Measurements from ENCODE around the gene TCOF1. TPM values are rescaled to one million over a fixed set of nuclear protein-coding genes. Genes with fewer than 3 reads are reported as not detected.

TCOF1 gene
- total RNA-seq, 2 experiments from 2014 or later, result 69.6 to 72.2 TPM

GRCh38 chr5:150364004-150364403 lies 6.5 kb downstream of the TCOF1 start:
- H3K36me3 Mint-ChIP-seq (ENCODE audit: low read depth), result peaks cover 44% of the 10 kb centered on the region
- peaks cover 24% of the 10 kb centered on the region for H3K4me1 Mint-ChIP-seq
- ChIA-PET CTCF (interaction anchor here (0.8 to 1.7 kb wide), 7 partner anchors 10 to 287 kb away, joined by 3 to 8 read pairs (median 4); no protein-coding TSS in a partner anchor), POLR2A (no interaction called here)
- H3K4me3 Mint-ChIP-seq, result no peak overlapping the region
- no peaks in the 10 kb centered on the region for H3K27me3 Mint-ChIP-seq
- no peaks in the 10 kb centered on the region for H3K9me3 Mint-ChIP-seq
- DNase-seq, result no peak
- no peak overlapping the region for H3K27ac Mint-ChIP-seq

DNA sequence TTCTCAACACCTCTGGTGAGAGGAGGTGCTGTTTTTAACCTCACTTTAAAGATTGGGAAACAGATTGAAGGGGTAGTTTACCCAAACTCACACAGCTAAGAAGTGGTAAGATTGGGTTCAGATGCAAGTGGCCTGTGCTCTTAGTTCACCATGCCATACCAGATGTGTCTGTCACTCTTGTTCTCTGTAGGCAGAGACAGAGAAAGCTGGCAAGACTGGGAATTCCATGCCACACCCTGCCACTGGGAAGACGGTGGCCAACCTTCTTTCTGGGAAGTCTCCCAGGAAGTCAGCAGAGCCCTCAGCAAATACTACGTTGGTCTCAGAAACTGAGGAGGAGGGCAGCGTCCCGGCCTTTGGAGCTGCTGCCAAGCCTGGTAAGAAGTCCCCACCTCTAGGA lies 11.0 kb downstream of the TCOF1 start:
- Mint-ChIP-seq H3K36me3 (ENCODE audit: low read depth) (peaks cover 42% of the 10 kb centered on the region), H3K4me3 (no peak overlapping the region)

GRCh38 chr5:150372639-150373038 lies 15.1 kb downstream of the TCOF1 start:
- peaks cover 42% of the 10 kb centered on the region for H3K36me3 Mint-ChIP-seq (ENCODE audit: low read depth)
- POLR2A ChIA-PET, result no interaction called here
- H3K27ac Mint-ChIP-seq, result no peak overlapping the region

More for the DNA sequence above, 11.0 kb downstream of the TCOF1 start:
- ChIA-PET POLR2A (no interaction called here), CTCF (interaction anchor here (1.0 kb wide), 1 partner anchor 14 kb away, joined by 3 read pairs; no protein-coding TSS in a partner anchor)
- DNase-seq, result no peak
- no peak overlapping the region for H3K27ac Mint-ChIP-seq
- H3K9me3 Mint-ChIP-seq, result no peaks in the 10 kb centered on the region
- H3K27me3 Mint-ChIP-seq, result no peaks in the 10 kb centered on the region
- H3K4me1 Mint-ChIP-seq, result no peaks in the 10 kb centered on the region

GRCh38 chr5:150374651-150375050 lies 17.2 kb downstream of the TCOF1 start:
- ChIA-PET POLR2A (no interaction called here), CTCF (interaction anchor here (1.6 to 2.9 kb wide), 2 partner anchors 11 to 17 kb away, joined by 5 to 8 read pairs; no protein-coding TSS in a partner anchor)
- H3K27me3 Mint-ChIP-seq, result no peaks in the 10 kb centered on the region
- H3K9me3 Mint-ChIP-seq, result no peaks in the 10 kb centered on the region
- no peak overlapping the region for H3K4me3 Mint-ChIP-seq
- no peak for DNase-seq
- no peak overlapping the region for H3K27ac Mint-ChIP-seq
- H3K36me3 Mint-ChIP-seq (ENCODE audit: low read depth), result peaks cover 49% of the 10 kb centered on the region
- H3K4me1 Mint-ChIP-seq, result no peaks in the 10 kb centered on the region

More at GRCh38 chr5:150372639-150373038, 15.1 kb downstream of the TCOF1 start:
- CTCF ChIA-PET, result interaction anchor here (1.2 to 2.9 kb wide), 3 partner anchors 9 to 40 kb away, joined by 3 to 8 read pairs (median 5); partner anchors contain the start of gene CD74
- DNase-seq, result no peak
- no peaks in the 10 kb centered on the region for H3K27me3 Mint-ChIP-seq
- no peaks in the 10 kb centered on the region for H3K4me1 Mint-ChIP-seq
- no peak overlapping the region for H3K4me3 Mint-ChIP-seq
- no peaks in the 10 kb centered on the region for H3K9me3 Mint-ChIP-seq

- CTCF ChIA-PET, result interaction anchor here (1.2 to 5.0 kb wide), 5 partner anchors 13 to 33 kb away, joined by 3 to 16 read pairs (median 4); no protein-coding TSS in a partner anchor
- no peaks in the 10 kb centered on the region for H3K9me3 Mint-ChIP-seq
- no peak overlapping the region for H3K4me3 Mint-ChIP-seq
- H3K27me3 Mint-ChIP-seq, result no peaks in the 10 kb centered on the region
- H3K4me1 Mint-ChIP-seq, result no peaks in the 10 kb centered on the region
- DNase-seq, result no peak
- H3K27ac Mint-ChIP-seq, result no peak overlapping the region
- peaks cover 44% of the 10 kb centered on the region for H3K36me3 Mint-ChIP-seq (ENCODE audit: low read depth)
- POLR2A ChIA-PET, result no interaction called here
These were observed 19.6 kb downstream of the TCOF1 start for GRCh38 chr5:150376799-150377771.

- H3K27ac Mint-ChIP-seq, result no peak overlapping the region
- peaks cover 42% of the 10 kb centered on the region for H3K36me3 Mint-ChIP-seq (ENCODE audit: low read depth)
- no peaks in the 10 kb centered on the region for H3K27me3 Mint-ChIP-seq
- no peak for DNase-seq
- H3K9me3 Mint-ChIP-seq, result no peaks in the 10 kb centered on the region
- H3K4me3 Mint-ChIP-seq, result no peak overlapping the region
- no peaks in the 10 kb centered on the region for H3K4me1 Mint-ChIP-seq
- ChIA-PET CTCF (interaction anchor here (0.5 to 5.0 kb wide), 6 partner anchors 13 to 312 kb away, joined by 3 to 16 read pairs (median 4); no protein-coding TSS in a partner anchor), POLR2A (no interaction called here)
These were observed 20.6 kb downstream of the TCOF1 start for GRCh38 chr5:150377964-150378694.

DNA sequence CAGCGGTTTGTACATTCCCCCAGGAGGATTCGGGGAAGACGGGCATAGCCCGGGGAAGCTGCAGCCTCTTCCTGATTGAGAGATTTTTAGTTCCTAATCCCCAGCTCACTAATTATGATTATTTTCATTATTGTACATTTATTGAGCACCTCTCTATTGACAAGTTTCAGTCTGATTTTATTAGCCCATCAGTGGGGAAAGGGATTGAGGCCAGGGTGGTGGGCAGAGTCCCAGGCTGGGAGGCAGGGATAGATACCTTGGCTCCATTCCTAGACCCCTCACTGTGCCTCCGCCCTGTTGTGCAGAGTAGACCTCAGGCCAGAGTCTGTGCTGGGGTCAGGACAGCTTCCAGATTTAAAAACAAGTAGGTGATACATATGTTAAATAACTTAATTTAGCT lies 27.2 kb downstream of the TCOF1 start:
- POLR2A ChIA-PET, result no interaction called here
- no peak for DNase-seq
- Mint-ChIP-seq H3K27me3 (no peaks in the 10 kb centered on the region), H3K4me3 (no peak overlapping the region), H3K27ac (no peak overlapping the region), H3K9me3 (no peaks in the 10 kb centered on the region), H3K4me1 (no peaks in the 10 kb centered on the region), H3K36me3 (ENCODE audit: low read depth) (peaks cover 34% of the 10 kb centered on the region)
- CTCF ChIA-PET, result interaction anchor here (1.4 to 1.5 kb wide), 2 partner anchors 18 to 33 kb away, joined by 3 read pairs; no protein-coding TSS in a partner anchor

- H3K36me3 Mint-ChIP-seq (ENCODE audit: low read depth), result peaks cover 32% of the 10 kb centered on the region
These were observed 28.7 kb downstream of the TCOF1 start for GRCh38 chr5:150386024-150386855.

DNA sequence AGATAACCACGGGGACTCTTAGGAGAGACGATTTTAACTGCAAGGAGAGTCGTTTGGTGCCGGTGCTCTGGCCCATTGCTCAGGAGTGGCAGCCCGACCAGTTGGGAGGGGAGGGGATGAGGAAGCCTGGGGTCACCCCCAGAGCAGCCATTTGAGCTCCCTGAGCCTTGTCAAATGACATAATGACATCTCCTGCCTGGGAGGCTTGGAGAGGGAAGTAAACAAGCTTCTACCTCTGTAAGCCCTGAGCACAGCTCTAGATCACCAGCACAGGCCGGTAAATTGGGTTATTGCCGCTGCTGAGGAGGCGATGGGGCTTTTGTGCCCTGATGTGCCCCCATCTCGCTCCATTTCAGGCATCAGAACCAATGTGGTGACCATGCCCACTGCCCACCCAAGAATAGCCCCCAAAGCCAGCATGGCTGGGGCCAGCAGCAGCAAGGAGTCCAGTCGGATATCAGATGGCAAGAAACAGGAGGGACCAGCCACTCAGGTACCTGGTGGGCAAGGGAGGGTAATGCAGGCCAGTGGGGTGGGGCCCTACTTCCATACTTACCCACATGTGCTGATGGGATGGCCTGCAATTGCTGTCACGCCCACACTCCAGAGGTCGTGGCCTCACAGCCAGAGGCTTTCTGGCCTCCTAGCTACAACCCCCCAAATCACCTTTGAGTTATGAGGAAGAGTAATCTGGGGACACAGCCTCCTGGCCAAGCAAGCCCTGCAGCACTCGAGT lies 32.2 kb downstream of the TCOF1 start:
- Mint-ChIP-seq H3K27ac (peak overlapping the region; percentile 50), H3K4me3 (no peak overlapping the region), H3K27me3 (no peaks in the 10 kb centered on the region), H3K4me1 (no peaks in the 10 kb centered on the region), H3K9me3 (no peaks in the 10 kb centered on the region), H3K36me3 (ENCODE audit: low read depth) (peaks cover 30% of the 10 kb centered on the region)
- ChIA-PET CTCF (interaction anchor here (1.9 to 3.2 kb wide), 2 partner anchors 9 to 12 kb away, joined by 9 to 16 read pairs; no protein-coding TSS in a partner anchor), POLR2A (no interaction called here)
- no peak for DNase-seq

More at GRCh38 chr5:150386024-150386855, 28.7 kb downstream of the TCOF1 start:
- no peaks in the 10 kb centered on the region for H3K4me1 Mint-ChIP-seq
- H3K27ac Mint-ChIP-seq, result peak overlapping the region; percentile 9
- no peak for DNase-seq
- H3K4me3 Mint-ChIP-seq, result no peak overlapping the region
- no peaks in the 10 kb centered on the region for H3K9me3 Mint-ChIP-seq
- POLR2A ChIA-PET, result no interaction called here
- no peaks in the 10 kb centered on the region for H3K27me3 Mint-ChIP-seq
- CTCF ChIA-PET, result interaction anchor here (1.4 to 2.6 kb wide), 2 partner anchors 12 to 35 kb away, joined by 3 to 16 read pairs; no protein-coding TSS in a partner anchor

DNA sequence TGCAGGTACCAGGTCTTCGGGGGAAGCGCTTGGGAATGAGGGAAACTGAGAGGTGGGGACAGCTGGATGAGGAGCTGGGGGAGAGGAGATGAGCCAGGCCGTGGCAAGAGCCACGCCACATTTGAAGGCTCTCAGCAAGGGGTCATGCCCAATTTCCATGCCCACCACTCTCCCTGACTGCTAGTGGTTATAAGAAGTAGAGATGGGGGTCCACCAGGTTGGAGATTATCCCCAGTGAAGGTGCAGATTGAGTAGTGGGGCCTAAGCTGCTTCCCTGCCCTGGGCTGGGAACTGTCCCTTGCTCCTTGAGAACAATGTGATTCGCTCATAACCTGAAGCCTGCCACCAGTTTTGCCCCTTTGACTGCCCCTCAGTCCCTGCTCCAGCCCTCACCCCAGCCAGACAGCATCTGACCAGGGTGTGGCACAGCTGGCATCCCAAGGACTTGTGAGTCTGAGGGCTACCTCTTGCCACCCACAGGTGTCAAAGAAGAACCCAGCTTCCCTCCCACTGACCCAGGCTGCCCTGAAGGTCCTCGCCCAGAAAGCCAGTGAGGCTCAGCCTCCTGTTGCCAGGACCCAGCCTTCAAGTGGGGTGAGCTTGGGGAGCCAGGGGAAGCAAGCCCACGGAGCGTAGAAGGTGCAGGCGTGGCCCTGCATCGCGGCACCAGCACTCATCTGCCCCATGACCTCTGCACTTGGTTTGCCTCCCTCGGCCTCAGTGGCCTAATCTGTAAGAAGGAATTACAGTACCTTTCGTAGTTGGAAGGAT lies 33.8 kb downstream of the TCOF1 start:
- ChIA-PET CTCF (interaction anchor here (1.5 to 3.2 kb wide), 3 partner anchors 8 to 17 kb away, joined by 5 to 16 read pairs (median 9); no protein-coding TSS in a partner anchor), POLR2A (no interaction called here)
- no peaks in the 10 kb centered on the region for H3K9me3 Mint-ChIP-seq
- DNase-seq, result no peak
- H3K27me3 Mint-ChIP-seq, result no peaks in the 10 kb centered on the region
- no peak overlapping the region for H3K4me3 Mint-ChIP-seq
- peaks cover 38% of the 10 kb centered on the region for H3K36me3 Mint-ChIP-seq (ENCODE audit: low read depth)
- H3K27ac Mint-ChIP-seq, result no peak overlapping the region
- H3K4me1 Mint-ChIP-seq, result no peaks in the 10 kb centered on the region

GRCh38 chr5:150391986-150392385 lies 34.5 kb downstream of the TCOF1 start:
- CTCF ChIA-PET, result interaction anchor here (0.7 to 3.2 kb wide), 3 partner anchors 14 to 30 kb away, joined by 3 to 16 read pairs (median 5); no protein-coding TSS in a partner anchor
- POLR2A ChIA-PET, result no interaction called here

More at GRCh38 chr5:150391986-150392385, 34.5 kb downstream of the TCOF1 start:
- no peak for DNase-seq
- H3K9me3 Mint-ChIP-seq, result no peaks in the 10 kb centered on the region
- H3K27ac Mint-ChIP-seq, result no peak overlapping the region
- H3K4me3 Mint-ChIP-seq, result no peak overlapping the region
- no peaks in the 10 kb centered on the region for H3K4me1 Mint-ChIP-seq
- no peaks in the 10 kb centered on the region for H3K27me3 Mint-ChIP-seq
- peaks cover 40% of the 10 kb centered on the region for H3K36me3 Mint-ChIP-seq (ENCODE audit: low read depth)
